Neural progenitor cell (in vitro differentiated cells): Measurements from ENCODE around the gene AGAP3. TPM values are rescaled to one million over a fixed set of nuclear protein-coding genes. Genes with fewer than 3 reads are reported as not detected.

Experiments
- DNase-seq: peaks from one replicate; pipeline ENCODE4 v3.0.0-alpha.2; 2016; ENCODE audit warnings: low spot score
- H2AFZ ChIP-seq: fragments of 200-600 bp; sonication (generic); replicated peaks from 2 replicates; pipeline ENCODE4 v1.6.1; 2016; ENCODE audit warnings: antibody characterized with exemption
- H3F3A ChIP-seq: fragments of 200-600 bp; sonication (generic); 2 replicates; pipeline ENCODE4 v1.6.1; 2016; ENCODE audit warnings: antibody characterized with exemption, low read depth
- H3K27ac ChIP-seq: fragments of 200-600 bp; sonication (generic); 2 replicates; pipeline ENCODE4 v1.5.1; 2016; ENCODE audit warnings: mild to moderate bottlenecking
- H3K27me3 ChIP-seq: fragments of 200-600 bp; sonication (generic); 2 replicates; pipeline ENCODE4 v1.6.1; 2016; ENCODE audit warnings: mild to moderate bottlenecking, moderate library complexity
- H3K36me3 ChIP-seq: fragments of 200-600 bp; sonication (generic); 2 replicates; pipeline ENCODE4 v1.5.1; 2016
- H3K4me1 ChIP-seq: fragments of 200-600 bp; sonication (generic); 2 replicates; pipeline ENCODE4 v1.6.1; 2016; ENCODE audit warnings: mixed run types
- H3K4me2 ChIP-seq: fragments of 200-600 bp; sonication (generic); 2 replicates; pipeline ENCODE4 v1.6.1; 2016
- H3K4me3 ChIP-seq: fragments of 200-600 bp; sonication (generic); 2 replicates; pipeline ENCODE4 v1.5.1; 2016
- H3K79me2 ChIP-seq: fragments of 200-600 bp; sonication (generic); 2 replicates; pipeline ENCODE4 v1.6.1; 2016; ENCODE audit warnings: low read depth
- H3K9ac ChIP-seq: fragments of 200-600 bp; sonication (generic); 2 replicates; pipeline ENCODE4 v1.6.1; 2016
- H3K9me3 ChIP-seq: fragments of 200-600 bp; sonication (generic); 2 replicates; pipeline ENCODE4 v1.5.1; 2016; ENCODE audit warnings: low read depth
- H4K20me1 ChIP-seq: fragments of 200-600 bp; sonication (generic); 2 replicates; pipeline ENCODE4 v1.6.1; 2016; ENCODE audit warnings: low read depth
- H3K27ac Mint-ChIP-seq: 3 replicates; pipeline ENCODE4 v1.8.0; 2021; ENCODE audit warnings: mixed read lengths
- H3K27me3 Mint-ChIP-seq: 2 replicates; pipeline ENCODE4 v1.8.0; 2022; ENCODE audit warnings: low read depth, mild to moderate bottlenecking, inconsistent platforms, moderate library complexity, mixed read lengths; ENCODE audit not compliant: insufficient read depth
- H3K36me3 Mint-ChIP-seq: 3 replicates; pipeline ENCODE4 v1.8.0; 2021; ENCODE audit warnings: mixed read lengths
- H3K4me1 Mint-ChIP-seq: 3 replicates; pipeline ENCODE4 v1.8.0; 2021; ENCODE audit warnings: mixed read lengths
- H3K4me3 Mint-ChIP-seq: 3 replicates; pipeline ENCODE4 v1.8.0; 2021; ENCODE audit warnings: mild to moderate bottlenecking, moderate library complexity, mixed read lengths
- H3K9me3 Mint-ChIP-seq: 3 replicates; pipeline ENCODE4 v1.8.0; 2020; ENCODE audit warnings: mixed read lengths
- CTCF ChIP-seq: fragments of 200-600 bp; sonication (generic); IDR thresholded peaks from 2 replicates; pipeline ENCODE4 v1.5.1; 2017; ENCODE audit warnings: antibody characterized with exemption, mild to moderate bottlenecking
- EZH2 ChIP-seq: fragments of 200-600 bp; sonication (generic); IDR thresholded peaks from 2 replicates; pipeline ENCODE4 v1.6.1; 2017; ENCODE audit warnings: antibody characterized with exemption, mild to moderate bottlenecking, moderate library complexity
- EZH2phosphoT487 ChIP-seq: fragments of 200-600 bp; sonication (generic); IDR thresholded peaks from 2 replicates; pipeline ENCODE4 v1.6.1; 2017; ENCODE audit warnings: antibody characterized with exemption
- total RNA-seq: library from RNA; depleted of rRNA; stranded (reverse); fragments of >200 nt; gene quantifications from 2 replicates; pipeline ENCODE4 v1.2.3, GENCODE V29; 2015; ENCODE audit warnings: low replicate concordance

The AGAP3 gene
- total RNA-seq, 1 donor from 2014 or later: 38.9 TPM

- no peaks in the 10 kb centered on the region for H3K9me3 ChIP-seq
- Mint-ChIP-seq H3K27me3 (peaks cover 16% of the 10 kb centered on the region), H3K27ac (no peak overlapping the region), H3K9me3 (no peaks in the 10 kb centered on the region), H3K4me1 (peaks cover 26% of the 10 kb centered on the region), H3K4me3 (peak overlapping the region; percentile 92), H3K36me3 (peaks cover 8% of the 10 kb centered on the region)
- H2AFZ ChIP-seq: no peak overlapping the region
- H3K27me3 ChIP-seq: peaks cover 9% of the 10 kb centered on the region
- peaks cover 28% of the 10 kb centered on the region for H4K20me1 ChIP-seq
- no peaks in the 10 kb centered on the region for H3K36me3 ChIP-seq
- no peak overlapping the region for H3K27ac ChIP-seq
- peak overlapping the region; percentile 96 for H3K4me3 ChIP-seq
- DNase-seq: no peak
- H3K9ac ChIP-seq: peak overlapping the region; percentile 85
- H3F3A ChIP-seq: peaks cover 48% of the 10 kb centered on the region
- peaks cover 26% of the 10 kb centered on the region for H3K79me2 ChIP-seq
- peak overlapping the region; percentile 93 for H3K4me2 ChIP-seq
- TF ChIP-seq CTCF: no peak
- TF ChIP-seq EZH2phosphoT487: no peak
- TF ChIP-seq EZH2: no peak
- peaks cover 30% of the 10 kb centered on the region for H3K4me1 ChIP-seq
These were observed 6.9 kb upstream of the AGAP3 start for GRCh38 chr7:151079199-151079910.

GRCh38 chr7:151080067-151080521, 6.2 kb upstream of the AGAP3 start:
- TF ChIP-seq EZH2: no peak
- TF ChIP-seq EZH2phosphoT487: no peak
- no peak for TF ChIP-seq CTCF
- Mint-ChIP-seq H3K9me3 (no peaks in the 10 kb centered on the region), H3K36me3 (peaks cover 8% of the 10 kb centered on the region), H3K27ac (peak overlapping the region; percentile 79), H3K4me3 (peak overlapping the region; percentile 92), H3K27me3 (peaks cover 18% of the 10 kb centered on the region), H3K4me1 (peaks cover 30% of the 10 kb centered on the region)
- Histone ChIP-seq H2AFZ (no peak overlapping the region), H3K79me2 (peaks cover 26% of the 10 kb centered on the region), H3K4me2 (peak overlapping the region; percentile 93), H3K36me3 (no peaks in the 10 kb centered on the region), H3F3A (peaks cover 54% of the 10 kb centered on the region), H3K9me3 (no peaks in the 10 kb centered on the region), H3K27me3 (peaks cover 10% of the 10 kb centered on the region), H4K20me1 (peaks cover 28% of the 10 kb centered on the region), H3K9ac (peak overlapping the region; percentile 85), H3K4me3 (peak overlapping the region; percentile 96), H3K4me1 (peaks cover 33% of the 10 kb centered on the region), H3K27ac (peak overlapping the region; percentile 38)
- DNase-seq: peak; percentile 61

GRCh38 chr7:151080522-151081169, 5.6 kb upstream of the AGAP3 start, which contains the start of gene FASTK:
Gene FASTK, minus strand, starts transcription at chr7:151080809. Its CDS starts 43 bp downstream, at chr7:151080766.
- Mint-ChIP-seq H3K9me3 (no peaks in the 10 kb centered on the region), H3K27ac (peak within 1 kb of the TSS; percentile 79), H3K4me3 (peak within 1 kb of the TSS; percentile 92), H3K36me3 (peaks cover 5% of the 10 kb centered on the region), H3K27me3 (peaks cover 20% of the 10 kb centered on the region), H3K4me1 (peaks cover 35% of the 10 kb centered on the region)
- Histone ChIP-seq H3K79me2 (peaks cover 26% of the 10 kb centered on the region), H3K36me3 (no peaks in the 10 kb centered on the region), H3F3A (peaks cover 59% of the 10 kb centered on the region), H3K27ac (peak within 1 kb of the TSS; percentile 38), H3K9ac (peak within 1 kb of the TSS; percentile 85), H3K4me3 (peak within 1 kb of the TSS; percentile 96), H4K20me1 (peaks cover 28% of the 10 kb centered on the region), H3K9me3 (no peaks in the 10 kb centered on the region), H2AFZ (no peak within 1 kb of the TSS), H3K27me3 (peaks cover 10% of the 10 kb centered on the region), H3K4me2 (peak within 1 kb of the TSS; percentile 93), H3K4me1 (peaks cover 38% of the 10 kb centered on the region)
- DNase-seq: peak; percentile 96
- TF ChIP-seq EZH2phosphoT487: no peak
- peak; percentile 34 for TF ChIP-seq EZH2
